GM12892 (cell line): ENCODE data around the gene STK16.

Experiments used
- POLR2AphosphoS5 ChIP-seq: IDR thresholded peaks from 2 replicates; pipeline ENCODE4 v1.6.1; 2011; ENCODE audit warnings: low read depth, low read length, control low read depth
- TAF1 ChIP-seq: IDR thresholded peaks from 2 replicates; pipeline ENCODE4 v1.6.1; 2011; ENCODE audit warnings: low read depth, mild to moderate bottlenecking, control low read depth, low read length, borderline replicate concordance

GRCh38 chr2:219219784-219220532 lies 25.3 kb upstream of the STK16 start:
- no peak for TF ChIP-seq POLR2AphosphoS5
- TF ChIP-seq TAF1, result no peak
